Tibial artery (tissue), 4 donors: ENCODE data around the gene INSYN2B.

Experiments
- DNase-seq, 2 donors: peaks; one replicate each; pipeline ENCODE4 v3.0.0-alpha.2; 2019
- H3K27ac ChIP-seq, 2 donors: fragments of 200-600 bp; sonication (generic) in 1 of 2; 1 replicate in 1 of 2; 2 replicates in 1 of 2; pipeline ENCODE4 v1.5.1; 2018 to 2019; ENCODE audit warnings: mild to moderate bottlenecking in 1 of 2
- H3K27me3 ChIP-seq, 2 donors: fragments of 200-600 bp; sonication (generic) in 1 of 2; one replicate each; pipeline versions ENCODE4 v1.5.1 to v1.6.0; 2016 to 2019
- H3K36me3 ChIP-seq, 3 donors: fragments of 200-600 bp; sonication (generic) in 2 of 3; one replicate each; pipeline ENCODE4 v1.5.1; 2016 to 2019; ENCODE audit warnings: mild to moderate bottlenecking in 2 of 3
- H3K4me1 ChIP-seq, 4 donors: fragments of 200-600 bp; sonication (generic) in 2 of 4; 1 replicate in 3 of 4; 2 replicates in 1 of 4; pipeline ENCODE4 v1.5.1; 2016 to 2019
- H3K4me3 ChIP-seq, 2 donors: fragments of 200-600 bp; sonication (generic) in 1 of 2; 1 replicate in 1 of 2; 2 replicates in 1 of 2; pipeline ENCODE4 v1.5.1; 2018 to 2019; ENCODE audit warnings: mild to moderate bottlenecking in 2 of 2
- H3K9me3 ChIP-seq, 3 donors: fragments of 200-600 bp; sonication (generic) in 1 of 3; one replicate each; pipeline ENCODE4 v1.5.1; 2016 to 2019
- intact Hi-C: fragments of 100-400 bp; cut with DNase I; formaldehyde crosslinking; loops from one replicate; pipeline ENCODE4 v1.15.0; 2023; ENCODE audit warnings: low total_unique reads
- TF ChIP-seq, protein P1 (sequence below), 2 experiments: fragments of 200-600 bp in 1 of 2; fragments of 450-650 bp in 1 of 2; IDR thresholded peaks; one replicate each; pipeline ENCODE4 v1.5.1; 2017 to 2019; ENCODE audit warnings: antibody characterized with exemption in 2 of 2, mild to moderate bottlenecking in 1 of 2, moderate library complexity in 1 of 2

The INSYN2B gene

DNA sequence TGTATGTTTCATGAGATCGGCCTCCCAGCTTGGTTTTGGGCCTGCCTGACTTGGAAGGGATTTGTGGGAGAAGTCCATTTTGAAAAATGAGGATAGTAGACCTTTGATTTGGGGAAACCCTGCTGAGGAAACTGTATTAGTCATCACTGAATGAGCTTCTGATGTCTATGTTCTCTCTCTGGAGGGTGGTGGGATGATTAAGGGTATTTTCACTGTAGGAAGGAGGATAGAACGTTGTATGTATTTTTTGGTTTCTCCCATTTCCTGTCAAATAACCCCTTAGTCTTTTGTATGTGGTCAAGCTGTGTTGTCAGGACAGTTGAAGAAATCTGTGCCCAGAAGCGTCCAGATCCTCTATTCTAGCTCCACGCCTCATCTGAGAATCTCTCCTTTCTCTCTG is 151.9 kb downstream of the INSYN2B start:
- DNase-seq, result no peak
- Histone ChIP-seq H3K4me1 (no peaks in the 10 kb centered on the region), H3K9me3 (no peaks in the 10 kb centered on the region), H3K27me3 (no peaks in the 10 kb centered on the region), H3K27ac (no peak overlapping the region), H3K4me3 (no peak overlapping the region), H3K36me3 (no peaks in the 10 kb centered on the region)
- TF ChIP-seq, protein P1, sequence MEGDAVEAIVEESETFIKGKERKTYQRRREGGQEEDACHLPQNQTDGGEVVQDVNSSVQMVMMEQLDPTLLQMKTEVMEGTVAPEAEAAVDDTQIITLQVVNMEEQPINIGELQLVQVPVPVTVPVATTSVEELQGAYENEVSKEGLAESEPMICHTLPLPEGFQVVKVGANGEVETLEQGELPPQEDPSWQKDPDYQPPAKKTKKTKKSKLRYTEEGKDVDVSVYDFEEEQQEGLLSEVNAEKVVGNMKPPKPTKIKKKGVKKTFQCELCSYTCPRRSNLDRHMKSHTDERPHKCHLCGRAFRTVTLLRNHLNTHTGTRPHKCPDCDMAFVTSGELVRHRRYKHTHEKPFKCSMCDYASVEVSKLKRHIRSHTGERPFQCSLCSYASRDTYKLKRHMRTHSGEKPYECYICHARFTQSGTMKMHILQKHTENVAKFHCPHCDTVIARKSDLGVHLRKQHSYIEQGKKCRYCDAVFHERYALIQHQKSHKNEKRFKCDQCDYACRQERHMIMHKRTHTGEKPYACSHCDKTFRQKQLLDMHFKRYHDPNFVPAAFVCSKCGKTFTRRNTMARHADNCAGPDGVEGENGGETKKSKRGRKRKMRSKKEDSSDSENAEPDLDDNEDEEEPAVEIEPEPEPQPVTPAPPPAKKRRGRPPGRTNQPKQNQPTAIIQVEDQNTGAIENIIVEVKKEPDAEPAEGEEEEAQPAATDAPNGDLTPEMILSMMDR (IDR thresholded peaks at IDR 0.05), result no peak
- intact Hi-C loops, result no loop called here

DNA sequence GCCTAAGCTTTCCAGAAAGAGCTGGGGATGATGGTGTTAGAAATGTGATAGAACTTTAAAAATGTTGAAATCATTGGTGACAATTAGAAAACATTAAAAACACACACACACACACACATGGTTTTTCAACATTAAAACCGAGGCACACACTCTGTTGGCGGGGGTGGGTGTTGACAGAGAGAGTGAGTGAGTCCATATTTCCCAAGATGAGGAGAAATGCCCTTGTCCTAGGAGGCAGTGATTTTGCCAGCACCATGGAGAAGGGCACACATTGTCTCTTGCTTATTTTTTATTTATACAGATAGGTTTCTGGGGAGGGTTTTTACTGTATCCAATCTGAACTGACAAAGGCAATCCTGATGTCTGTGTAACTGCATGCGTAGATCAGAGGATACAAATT is 152.5 kb downstream of the INSYN2B start:
- no peak overlapping the region for H3K4me3 ChIP-seq
- no peaks in the 10 kb centered on the region for H3K27me3 ChIP-seq
- no peaks in the 10 kb centered on the region for H3K36me3 ChIP-seq
- no peak for DNase-seq
- TF ChIP-seq, protein P1 (IDR thresholded peaks at IDR 0.05), result no peak
- intact Hi-C loops, result no loop called here
- no peak overlapping the region for H3K27ac ChIP-seq
- no peaks in the 10 kb centered on the region for H3K9me3 ChIP-seq
- no peaks in the 10 kb centered on the region for H3K4me1 ChIP-seq

DNA sequence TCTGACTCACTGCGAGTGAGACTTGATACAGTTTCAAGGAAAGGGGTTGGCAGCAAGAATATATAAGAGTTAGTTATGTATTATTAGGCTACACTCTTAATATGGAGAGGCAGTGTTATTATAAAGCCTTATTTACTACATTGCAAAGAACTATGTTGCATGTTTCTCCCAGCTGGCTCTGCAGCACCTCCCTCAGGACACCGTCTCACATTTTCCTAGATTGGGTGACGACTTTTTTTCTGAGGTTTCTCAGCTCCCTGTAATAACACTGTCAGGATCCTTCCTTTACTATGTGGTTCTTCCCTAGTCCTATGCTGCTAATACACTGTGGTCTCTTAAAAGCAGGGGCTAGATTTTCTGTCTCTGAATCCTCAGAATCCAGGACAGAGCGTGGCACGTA is 153.7 kb downstream of the INSYN2B start:
- TF ChIP-seq, protein P1 (IDR thresholded peaks at IDR 0.05), result no peak
- H3K27ac ChIP-seq, result no peak overlapping the region
- H3K27me3 ChIP-seq, result no peaks in the 10 kb centered on the region
- H3K36me3 ChIP-seq, result no peaks in the 10 kb centered on the region
- no peak for DNase-seq
- H3K4me3 ChIP-seq, result no peak overlapping the region
- no peaks in the 10 kb centered on the region for H3K4me1 ChIP-seq
- no peaks in the 10 kb centered on the region for H3K9me3 ChIP-seq
- intact Hi-C loops, result no loop called here

DNA sequence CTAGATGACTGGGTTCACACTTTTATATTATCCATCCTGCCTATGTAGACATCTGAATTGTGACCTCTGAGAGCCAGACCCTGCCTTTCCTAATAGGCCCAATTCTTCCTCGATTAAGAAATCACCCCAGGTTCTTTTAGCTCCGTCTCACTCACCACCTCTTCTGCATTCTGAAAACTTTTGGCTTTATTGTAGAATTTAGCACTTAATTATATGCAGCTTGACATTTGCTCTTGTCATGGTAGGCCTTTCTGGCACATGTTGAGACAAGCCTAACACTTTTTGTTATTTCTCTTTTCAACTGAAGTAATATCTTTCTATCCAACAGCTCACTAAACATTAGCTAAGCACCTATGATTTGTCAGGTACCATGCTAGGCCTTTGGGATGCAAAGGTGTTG is 163.3 kb downstream of the INSYN2B start:
- no peak overlapping the region for H3K4me3 ChIP-seq
- H3K27ac ChIP-seq, result no peak overlapping the region
- DNase-seq, result no peak
- no peaks in the 10 kb centered on the region for H3K4me1 ChIP-seq
- no peaks in the 10 kb centered on the region for H3K36me3 ChIP-seq
- intact Hi-C loops, result no loop called here
- H3K9me3 ChIP-seq, result no peaks in the 10 kb centered on the region
- TF ChIP-seq, protein P1 (IDR thresholded peaks at IDR 0.05), result no peak
- H3K27me3 ChIP-seq, result peaks cover 0 to 10% of the 10 kb centered on the region in 2 donors

DNA sequence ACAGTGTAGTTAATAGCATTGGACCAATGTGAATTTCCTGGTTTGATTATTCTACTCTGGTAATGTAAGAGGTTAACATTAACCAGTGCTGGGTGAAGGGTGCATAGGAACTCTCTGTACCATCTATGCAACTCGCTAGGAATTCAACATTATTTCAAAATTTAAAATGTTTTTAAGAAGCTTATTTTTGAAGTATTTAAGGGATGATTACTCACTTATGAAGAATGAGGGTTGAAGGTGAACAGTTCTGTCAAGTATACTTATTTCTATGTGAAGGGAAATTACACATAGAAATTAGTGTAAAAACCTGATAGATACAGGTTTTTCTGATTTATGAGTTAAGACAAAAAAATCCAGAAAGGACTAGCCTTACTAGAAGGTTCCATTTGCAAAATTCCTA is 165.8 kb downstream of the INSYN2B start:
- peaks cover 0 to 17% of the 10 kb centered on the region in 2 donors for H3K27me3 ChIP-seq
- H3K36me3 ChIP-seq, result no peaks in the 10 kb centered on the region
- no peaks in the 10 kb centered on the region for H3K9me3 ChIP-seq
- intact Hi-C loops, result no loop called here
- no peak overlapping the region for H3K4me3 ChIP-seq
- no peak overlapping the region for H3K27ac ChIP-seq
- H3K4me1 ChIP-seq, result no peaks in the 10 kb centered on the region
- TF ChIP-seq, protein P1 (IDR thresholded peaks at IDR 0.05), result no peak
- DNase-seq, result no peak
